H1 (cell line): ENCODE results near the gene MMP15. TPM values are rescaled to one million over a fixed set of nuclear protein-coding genes. Genes with fewer than 3 reads are reported as not detected.

Experiments
- CTCF ChIA-PET: fragments of 300-600 bp; sonication (Branson Sonifier 250); formaldehyde crosslinking; loops from one replicate; lab custom pipeline; 2021; ENCODE audit not compliant: partially characterized antibody; lab: Charles Lee
- POLR2A ChIA-PET: fragments of 300-600 bp; sonication (Branson Sonifier 250); formaldehyde crosslinking; loops from one replicate; lab custom pipeline; 2021; ENCODE audit warnings: inconsistent platforms; ENCODE audit not compliant: partially characterized antibody; lab: Charles Lee
- DNase-seq, 2 experiments: peaks; one replicate each; pipeline versions ENCODE4 v3.0.0 to v3.0.0-alpha.2; 2010 to 2022; ENCODE audit warnings: low spot score in 2 of 2, low read depth in 1 of 2, mixed read lengths in 1 of 2
- FAIRE-seq: peaks from 2 replicates; lab custom pipeline; 2011; peaks lifted over from hg19 to GRCh38; lab: Jason Lieb, UNC
- H2AFZ ChIP-seq: 2 replicates; pipeline ENCODE4 v1.8.1; 2012; ENCODE audit warnings: low read length, inconsistent platforms
- H2AK5ac ChIP-seq: 2 replicates; pipeline ENCODE4 v1.6.1; 2013; ENCODE audit warnings: low read depth, low read length
- H2BK120ac ChIP-seq: replicated peaks from 2 replicates; pipeline ENCODE3; 2013; ENCODE audit warnings: low read depth, low read length, inconsistent platforms
- H2BK12ac ChIP-seq: 2 replicates; pipeline ENCODE4 v1.6.1; 2013; ENCODE audit warnings: low read depth, low read length
- H2BK15ac ChIP-seq: 2 replicates; pipeline ENCODE4 v1.6.1; 2013; ENCODE audit warnings: low read length
- H2BK20ac ChIP-seq: 2 replicates; pipeline ENCODE4 v1.6.1; 2013; ENCODE audit warnings: low read length
- H2BK5ac ChIP-seq: 2 replicates; pipeline ENCODE4 v1.6.1; 2013; ENCODE audit warnings: low read depth, low read length
- H3K14ac ChIP-seq: 2 replicates; pipeline ENCODE4 v1.6.1; 2013; ENCODE audit warnings: inconsistent platforms; ENCODE audit not compliant: insufficient read length
- H3K18ac ChIP-seq: 2 replicates; pipeline ENCODE4 v1.6.1; 2013; ENCODE audit warnings: low read length; ENCODE audit errors: extremely low read depth
- H3K23ac ChIP-seq: 2 replicates; pipeline ENCODE4 v1.6.1; 2013; ENCODE audit warnings: inconsistent platforms; ENCODE audit not compliant: insufficient read length
- H3K23me2 ChIP-seq: 2 replicates; pipeline ENCODE4 v1.6.1; 2013; ENCODE audit warnings: low read depth, low read length
- H3K27ac ChIP-seq: 2 replicates; pipeline ENCODE4 v1.6.1; 2011; ENCODE audit warnings: low read depth, low read length, inconsistent platforms
- H3K27me3 ChIP-seq, 4 experiments: replicated peaks in 1 of 4; 1 replicate in 1 of 4; 2 replicates in 3 of 4; pipeline versions ENCODE4 v1.6.1 to v1.8.1; 2011 to 2013; ENCODE audit warnings: low read length in 3 of 4, mild to moderate bottlenecking in 3 of 4, inconsistent platforms in 2 of 4, mixed read lengths in 2 of 4, moderate library complexity in 1 of 4; ENCODE audit not compliant: control insufficient read depth in 3 of 4, insufficient read depth in 3 of 4; ENCODE audit errors: extremely low read depth in 1 of 4
- H3K36me3 ChIP-seq, 4 experiments: 2 replicates each; pipeline versions ENCODE4 v1.6.1 to v1.8.1; 2011 to 2013; ENCODE audit warnings: mild to moderate bottlenecking in 4 of 4, low read length in 3 of 4, moderate library complexity in 2 of 4, control low read depth in 1 of 4, inconsistent platforms in 1 of 4; ENCODE audit not compliant: insufficient read depth in 4 of 4, control insufficient read depth in 2 of 4
- H3K4ac ChIP-seq: replicated peaks from 2 replicates; pipeline ENCODE3; 2013; ENCODE audit warnings: low read length, low read depth, mixed read lengths, inconsistent platforms; ENCODE audit not compliant: insufficient read length
- H3K4me1 ChIP-seq, 4 experiments: replicated peaks in 1 of 4; 1 replicate in 1 of 4; 2 replicates in 3 of 4; pipeline versions ENCODE4 v1.6.1 to v1.8.1; 2011 to 2013; ENCODE audit warnings: low read length in 3 of 4, inconsistent platforms in 2 of 4, mixed read lengths in 1 of 4; ENCODE audit not compliant: insufficient read depth in 4 of 4, control insufficient read depth in 3 of 4
- H3K4me2 ChIP-seq, 2 experiments: 2 replicates each; pipeline versions ENCODE4 v1.6.1 to v1.8.1; 2011 to 2013; ENCODE audit warnings: low read depth in 2 of 2, low read length in 2 of 2, control low read depth in 1 of 2, inconsistent platforms in 1 of 2, mild to moderate bottlenecking in 1 of 2; ENCODE audit not compliant: insufficient read depth in 1 of 2
- H3K4me3 ChIP-seq, 4 experiments: fragments of 200-600, 300-600 bp in 1 of 4; sonication (generic), shearing (Covaris generic), sonication (Bioruptor Twin) in 1 of 4; 2 replicates each; pipeline versions ENCODE4 v1.5.1 to v1.8.1; 2011 to 2016; ENCODE audit warnings: low read length in 4 of 4, low read depth in 3 of 4, control low read depth in 2 of 4, inconsistent platforms in 2 of 4, mild to moderate bottlenecking in 2 of 4, mixed read lengths in 1 of 4, moderate library complexity in 1 of 4; ENCODE audit not compliant: insufficient read depth in 2 of 4; ENCODE audit errors: extremely low read depth in 1 of 4
- H3K56ac ChIP-seq: replicated peaks from 2 replicates; pipeline ENCODE3; 2013; ENCODE audit warnings: low read depth, mild to moderate bottlenecking, mixed read lengths, low read length, inconsistent platforms; ENCODE audit not compliant: insufficient read length
- H3K79me1 ChIP-seq: 2 replicates; pipeline ENCODE4 v1.6.1; 2013; ENCODE audit warnings: low read depth, low read length, control low read depth
- H3K79me2 ChIP-seq, 2 experiments: 2 replicates each; pipeline versions ENCODE4 v1.6.1 to v1.8.1; 2012 to 2013; ENCODE audit warnings: low read length in 2 of 2, mild to moderate bottlenecking in 2 of 2, inconsistent platforms in 1 of 2; ENCODE audit not compliant: insufficient read depth in 2 of 2, control insufficient read depth in 1 of 2
- H3K9ac ChIP-seq, 4 experiments: replicated peaks in 1 of 4; 1 replicate in 1 of 4; 2 replicates in 3 of 4; pipeline versions ENCODE4 v1.6.1 to v1.8.1; 2011 to 2013; ENCODE audit warnings: low read depth in 3 of 4, low read length in 3 of 4, control low read depth in 2 of 4, mild to moderate bottlenecking in 2 of 4, moderate library complexity in 2 of 4, inconsistent platforms in 1 of 4; ENCODE audit errors: extremely low read depth in 1 of 4
- H3K9me3 ChIP-seq, 2 experiments: 2 replicates each; pipeline versions ENCODE4 v1.6.1 to v1.8.1; 2012 to 2013; ENCODE audit warnings: mild to moderate bottlenecking in 2 of 2, moderate library complexity in 2 of 2, control low read depth in 1 of 2, inconsistent platforms in 1 of 2, low read depth in 1 of 2, low read length in 1 of 2, mixed read lengths in 1 of 2; ENCODE audit not compliant: insufficient read depth in 2 of 2
- H4K20me1 ChIP-seq, 2 experiments: replicated peaks in 1 of 2; 2 replicates each; pipeline versions ENCODE3 to v1.8.1; 2011 to 2013; ENCODE audit warnings: inconsistent platforms in 2 of 2, low read length in 2 of 2, mild to moderate bottlenecking in 1 of 2; ENCODE audit not compliant: insufficient read depth in 2 of 2, control insufficient read depth in 1 of 2
- H4K5ac ChIP-seq: 2 replicates; pipeline ENCODE4 v1.6.1; 2013; ENCODE audit warnings: low read length, low read depth, mixed read lengths, inconsistent platforms; ENCODE audit not compliant: insufficient read length
- H4K8ac ChIP-seq: 2 replicates; pipeline ENCODE4 v1.8.0; 2013; ENCODE audit warnings: mild to moderate bottlenecking, moderate library complexity, low read length, inconsistent platforms; ENCODE audit not compliant: insufficient read depth; ENCODE audit errors: extremely low read depth
- H4K91ac ChIP-seq: replicated peaks from 2 replicates; pipeline ENCODE3; 2013; ENCODE audit warnings: low read length, mixed read lengths, inconsistent platforms; ENCODE audit not compliant: insufficient read length
- ASH2L ChIP-seq: fragments of 200-600, 300-600 bp; sonication (generic); IDR thresholded peaks from one replicate; pipeline ENCODE4 v1.7.1; 2017; ENCODE audit warnings: low read length
- BCL11A ChIP-seq, 2 experiments: IDR thresholded peaks; one replicate each; pipeline ENCODE4 v1.6.1; 2011; ENCODE audit warnings: low read depth in 2 of 2, low read length in 2 of 2, mild to moderate bottlenecking in 2 of 2
- CHD1 ChIP-seq: IDR thresholded peaks from 2 replicates; pipeline ENCODE4 v1.6.1; 2012; ENCODE audit warnings: low read depth, low read length, improper control_type of control experiment
- CREB1 ChIP-seq: IDR thresholded peaks from 2 replicates; pipeline ENCODE4 v1.6.1; 2012; ENCODE audit warnings: inconsistent platforms
- CTBP2 ChIP-seq: IDR thresholded peaks from 2 replicates; pipeline ENCODE4 v1.7.0; 2011; ENCODE audit warnings: borderline replicate concordance, mild to moderate bottlenecking, moderate library complexity, mixed read lengths, low read length; ENCODE audit not compliant: insufficient read depth, insufficient read length
- MAFK ChIP-seq: IDR thresholded peaks from 2 replicates; pipeline ENCODE4 v1.6.1; 2012; ENCODE audit warnings: low read depth, mild to moderate bottlenecking, improper control_type of control experiment, low read length
- POU5F1 ChIP-seq: IDR thresholded peaks from 2 replicates; pipeline ENCODE4 v1.6.1; 2011; ENCODE audit warnings: low read depth, mild to moderate bottlenecking, low read length, moderate library complexity
- RNF2 ChIP-seq: fragments of 200-900, 300-1000 bp; sonication (generic); IDR thresholded peaks from 2 replicates; pipeline ENCODE4 v1.7.1; 2016; ENCODE audit warnings: borderline replicate concordance, low read depth, mild to moderate bottlenecking, antibody characterized with exemption, low read length; ENCODE audit not compliant: poor library complexity, severe bottlenecking; ENCODE audit errors: missing control alignments
- TBP ChIP-seq: IDR thresholded peaks from 2 replicates; pipeline ENCODE4 v1.6.1; 2011; ENCODE audit warnings: low read depth, low read length, improper control_type of control experiment
- TEAD4 ChIP-seq: IDR thresholded peaks from 2 replicates; pipeline ENCODE4 v1.6.1; 2012; ENCODE audit warnings: low read depth, low read length, inconsistent platforms, mixed read lengths
- polyA plus RNA-seq, 7 experiments: library from polyadenylated mRNA; depleted of rRNA in 3 of 7; stranded (reverse) in 5 of 7; unstranded in 2 of 7; fragments of >200 nt in 5 of 7; fragments of 200-250 nt in 2 of 7; gene quantifications; 1 replicate in 5 of 7; 2 replicates in 1 of 7; 4 replicates in 1 of 7; pipeline versions ENCODE4 v1.2.1 to v1.2.3, GENCODE V29; 2011 to 2013; ENCODE audit warnings: missing spikeins in 2 of 7, mixed read lengths in 2 of 7
- total RNA-seq: library from RNA; stranded (reverse); fragmentation: NEBNext Ultra II Directional; extraction: Animal tissue kit (Norgen Biotek cat#: 25700); gene quantifications from 2 replicates; pipeline ENCODE4 v1.2.1, GENCODE V29; 2021

The MMP15 gene
- total and polyA plus RNA-seq, 2 of the 8 experiments (the other 6 are each of a cell fraction or from before 2014, with no cell fraction given): 38.5 to 42.2 TPM

- Histone ChIP-seq H3K4ac (no peak overlapping the region), H3K36me3 (no peaks in the 10 kb centered on the region; a peak in 1 of 8 replicates), H3K27ac (no peak overlapping the region), H2BK15ac (no peak overlapping the region), H3K4me3 (no peak overlapping the region), H2AK5ac (no peak overlapping the region), H2BK120ac (no peak overlapping the region), H3K56ac (no peak overlapping the region), H3K14ac (no peak overlapping the region), H2BK5ac (no peak overlapping the region), H3K27me3 (no peaks in the 10 kb centered on the region), H2AFZ (no peak overlapping the region), H3K4me2 (no peak overlapping the region), H3K9ac (no peak overlapping the region), H2BK20ac (no peak overlapping the region), H3K23ac (no peak overlapping the region), H4K20me1 (peaks cover 0 to 5% of the 10 kb centered on the region in 2 experiments), H3K18ac (no peak overlapping the region; the same call in 1 of the 2 replicates), H3K79me2 (no peaks in the 10 kb centered on the region), H2BK12ac (no peak overlapping the region), H3K9me3 (no peaks in the 10 kb centered on the region), H4K8ac (no peak overlapping the region), H4K5ac (no peak overlapping the region), H3K79me1 (no peaks in the 10 kb centered on the region), H3K23me2 (peaks cover 5% of the 10 kb centered on the region), H4K91ac (no peak overlapping the region), H3K4me1 (peaks cover 0 to 7% (median 2%) of the 10 kb centered on the region in 4 experiments; a peak in 2 of 7 replicates)
- TF ChIP-seq TBP (no peak), TEAD4 (no peak), RNF2 (no peak), CREB1 (no peak), BCL11A (IDR thresholded peaks at IDR 0.05; ENCODE audit: low read depth in 2 of 2, low read length in 2 of 2) (no peak), ASH2L (no peak), CTBP2 (no peak), CHD1 (no peak), POU5F1 (no peak), MAFK (no peak)
- FAIRE-seq (no peak), DNase-seq (no peak)
- POLR2A ChIA-PET: no interaction called here
- CTCF ChIA-PET: interaction anchor here (1.1 to 2.7 kb wide), 4 partner anchors 10 to 50 kb away, joined by 3 to 9 read pairs (median 6); no protein-coding TSS in a partner anchor
These were observed 56.8 kb downstream of the MMP15 start for GRCh38 chr16:58082381-58082780.
